Islet of Langerhans (tissue), 1 donor: ENCODE results near the gene KCNB1.
"Not testable (repeated sequence)": the region's sequence is repeated elsewhere in the genome, so short reads cannot be mapped to it uniquely, and the experiment has no call there.

Experiments used
- FAIRE-seq: peaks from one replicate; lab custom pipeline; 2011; peaks lifted over from hg19 to GRCh38; lab: Jason Lieb, UNC

KCNB1 gene

GRCh38 chr20:49318091-49318429 is 164.4 kb downstream of the KCNB1 start:
- FAIRE-seq, result no peak

GRCh38 chr20:49316704-49317103 is 165.8 kb downstream of the KCNB1 start:
- no peak for FAIRE-seq

- FAIRE-seq, result no peak
These were observed 166.9 kb downstream of the KCNB1 start for GRCh38 chr20:49315580-49315979.

GRCh38 chr20:49314052-49314451 is 168.4 kb downstream of the KCNB1 start:
- FAIRE-seq, result not testable (repeated sequence)
